Kidney tubule cell (primary cell): ENCODE data around the gene NTRK3.
"Not testable (repeated sequence)": the region's sequence is repeated elsewhere in the genome, so short reads cannot be mapped to it uniquely, and the experiment has no call there.

Experiments
- DNase-seq: peaks from one replicate; pipeline ENCODE4 v3.0.0-alpha.2; 2018; ENCODE audit warnings: low spot score

The NTRK3 gene

DNA sequence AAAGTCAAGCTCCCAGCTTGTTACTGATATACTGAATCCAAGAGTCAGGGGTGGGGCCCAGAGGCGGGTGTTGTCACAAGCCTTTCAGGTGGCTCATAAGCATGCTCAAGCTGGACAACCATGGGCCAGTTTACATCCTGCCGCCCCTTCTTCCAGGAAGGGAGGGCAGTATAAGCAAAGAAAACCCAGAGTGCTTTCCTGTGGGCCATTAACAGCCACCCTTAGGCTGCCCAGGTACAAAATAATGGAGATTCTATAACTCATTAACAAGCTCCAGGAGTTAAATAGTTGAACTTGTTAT, 183.2 kb downstream of the NTRK3 start:
- DNase-seq = peak; percentile 39

DNA sequence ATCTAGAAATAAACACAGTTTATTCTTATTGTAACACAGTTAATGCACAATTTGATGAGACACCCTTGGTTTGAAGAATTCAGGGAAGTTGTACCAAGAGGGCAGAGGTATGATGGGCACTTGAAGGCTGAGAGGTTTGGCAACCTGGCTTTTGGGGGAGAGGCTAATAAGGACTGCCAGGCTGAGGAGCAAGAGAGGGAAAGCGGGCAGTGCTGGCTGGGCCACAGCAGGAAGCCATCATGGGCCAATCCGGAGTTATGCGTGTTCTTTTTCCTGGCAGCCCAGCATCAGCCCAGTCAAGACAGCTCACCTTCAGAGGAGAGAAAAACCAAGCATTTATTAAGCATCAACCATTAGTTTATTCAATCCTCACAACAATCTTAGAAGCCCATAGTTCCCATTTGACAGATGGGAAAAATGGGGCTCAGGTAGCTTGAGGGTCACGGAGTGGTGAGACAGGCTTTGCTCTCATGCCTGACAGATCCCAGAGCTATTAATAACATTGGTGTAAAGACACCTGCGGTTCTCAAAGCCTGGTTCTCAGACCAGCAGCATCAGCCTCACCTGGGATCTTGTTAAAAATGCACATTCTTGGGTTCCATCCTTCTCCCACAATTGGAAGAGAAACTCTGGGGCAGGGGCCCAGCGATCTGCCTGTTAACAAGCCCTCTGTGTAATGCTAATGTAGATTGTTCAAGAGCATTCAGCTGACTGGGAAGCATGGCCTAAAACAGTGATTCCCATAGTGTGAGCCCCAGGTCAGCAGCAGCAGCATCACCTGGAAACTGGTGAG, 183.7 kb downstream of the NTRK3 start:
- DNase-seq = no peak

DNA sequence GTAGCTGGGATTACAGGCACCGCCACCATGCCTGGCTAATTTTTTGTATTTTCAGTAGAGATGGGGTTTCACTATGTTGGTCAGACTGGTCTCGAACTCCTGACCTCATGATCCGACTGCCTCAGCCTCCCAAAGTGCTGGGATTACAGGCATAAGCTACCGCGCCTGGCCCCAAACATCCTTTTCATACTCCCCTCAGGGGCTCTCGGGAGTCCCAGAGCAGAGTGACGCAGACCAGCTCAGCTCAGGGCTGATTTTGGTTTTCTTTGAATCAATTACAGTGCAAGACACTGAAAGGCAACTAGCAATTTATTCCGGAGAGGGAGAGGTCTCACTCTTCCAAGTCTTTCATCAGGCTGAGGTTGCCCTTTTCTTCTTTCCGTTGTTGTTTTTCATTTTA, 184.4 kb downstream of the NTRK3 start:
- DNase-seq = not testable (repeated sequence)

DNA sequence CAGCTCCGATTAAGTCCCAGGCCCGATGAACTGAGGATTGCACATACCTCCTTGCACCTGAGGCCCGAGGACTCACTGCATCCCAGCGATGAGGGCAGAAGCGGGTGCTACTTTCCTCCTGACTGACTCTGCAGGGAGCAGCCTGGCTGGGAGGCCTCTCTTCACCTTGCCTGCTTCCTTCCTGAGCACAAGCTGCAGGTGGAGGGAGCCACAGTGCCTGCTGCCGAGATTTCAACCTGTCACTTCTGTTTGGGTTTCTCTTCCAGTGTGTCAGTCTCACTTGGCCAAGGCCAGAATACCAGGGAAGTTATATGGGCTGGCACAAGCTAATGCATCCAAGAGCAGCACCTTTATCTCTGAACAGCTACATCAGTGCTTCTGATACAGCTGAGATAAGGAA, 185.4 kb downstream of the NTRK3 start:
- no peak for DNase-seq

DNA sequence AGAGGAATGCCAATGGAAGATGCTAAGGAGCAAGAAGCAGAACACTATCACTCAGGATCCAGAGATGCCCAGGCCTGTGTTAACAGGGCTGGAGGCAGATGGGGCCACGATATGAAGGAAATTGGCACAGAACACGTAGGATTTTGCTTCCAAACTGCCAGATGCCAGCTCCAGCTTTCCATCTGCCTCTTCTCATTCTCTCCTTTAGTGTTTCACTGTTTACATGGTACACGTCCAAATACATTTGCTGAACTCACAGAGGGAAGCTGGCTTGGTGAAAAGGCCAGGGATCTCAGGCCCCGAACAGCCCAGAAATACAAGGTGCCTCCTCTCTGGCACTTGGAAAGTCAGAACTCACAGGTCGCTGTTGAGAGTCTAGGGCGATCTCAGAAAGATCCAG, 187.0 kb downstream of the NTRK3 start:
- DNase-seq = no peak

DNA sequence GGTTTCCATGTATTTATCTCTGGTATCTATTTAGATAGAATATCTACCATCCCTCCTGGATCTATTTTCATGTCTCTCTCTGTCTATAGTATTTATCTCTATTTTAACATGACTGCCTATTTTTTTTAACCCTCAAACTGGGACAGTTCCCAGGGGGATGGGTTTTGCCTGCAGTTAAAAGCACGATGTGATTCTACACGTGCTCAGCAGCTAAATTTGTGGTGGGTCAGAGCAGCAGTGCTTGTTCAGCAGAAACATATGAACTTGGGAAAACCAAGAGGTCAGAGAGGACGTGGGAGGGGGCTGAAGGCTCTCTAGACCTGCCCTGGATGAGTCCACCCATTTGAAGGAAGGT, 189.2 kb downstream of the NTRK3 start:
- no peak for DNase-seq

DNA sequence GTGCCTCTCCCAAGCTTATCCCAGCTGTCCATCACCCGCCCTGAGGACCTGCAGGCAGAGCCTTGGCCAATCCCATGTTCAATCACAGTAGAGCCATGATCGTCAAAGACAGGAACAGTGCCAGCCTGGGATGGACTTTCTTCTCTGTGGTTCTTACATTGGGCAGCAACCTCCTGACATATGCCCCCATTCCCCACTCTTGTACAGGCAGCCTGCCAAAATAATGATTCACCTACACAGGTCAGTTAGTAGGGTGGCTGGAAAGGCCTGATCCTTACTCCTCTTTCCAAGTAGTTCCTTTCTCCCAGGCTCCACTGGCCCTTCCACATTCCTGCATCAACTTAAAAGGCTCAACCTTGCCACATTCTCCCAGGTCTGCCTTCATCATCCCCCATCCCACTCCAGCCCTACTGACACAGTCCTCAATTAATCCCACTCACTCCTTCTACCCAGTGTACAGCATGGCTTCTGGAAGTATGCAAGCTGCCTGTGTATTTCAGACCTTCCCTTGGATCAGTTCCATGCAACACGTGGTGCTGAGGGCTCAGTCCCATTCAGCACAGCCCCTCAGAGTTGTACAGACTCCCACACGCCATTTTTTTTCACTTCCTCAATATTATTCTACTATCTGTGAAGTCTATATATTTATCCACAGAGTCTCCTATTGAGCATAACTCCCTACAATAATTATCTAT, 189.8 kb downstream of the NTRK3 start:
- peak; percentile 19 for DNase-seq

DNA sequence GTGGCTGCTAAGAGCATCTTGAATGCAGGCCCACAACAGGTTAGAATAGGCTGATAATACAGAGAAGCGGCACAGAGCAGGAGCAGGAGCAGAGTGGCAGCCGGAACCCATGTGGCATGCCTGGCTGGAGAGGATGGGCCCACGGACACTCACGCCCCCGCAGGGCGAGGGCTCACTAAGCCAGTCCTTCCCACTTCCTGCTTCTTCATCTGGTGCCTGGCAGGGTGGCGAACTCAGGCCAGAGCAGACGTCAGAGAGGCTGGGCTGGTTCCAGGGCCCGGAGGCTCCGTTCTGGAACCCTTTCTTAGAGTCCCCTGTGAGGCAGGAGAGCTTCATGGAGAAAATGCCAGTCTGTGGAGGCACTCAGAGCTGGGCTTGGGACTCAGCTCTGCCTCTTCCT, 195.1 kb downstream of the NTRK3 start:
- no peak for DNase-seq

DNA sequence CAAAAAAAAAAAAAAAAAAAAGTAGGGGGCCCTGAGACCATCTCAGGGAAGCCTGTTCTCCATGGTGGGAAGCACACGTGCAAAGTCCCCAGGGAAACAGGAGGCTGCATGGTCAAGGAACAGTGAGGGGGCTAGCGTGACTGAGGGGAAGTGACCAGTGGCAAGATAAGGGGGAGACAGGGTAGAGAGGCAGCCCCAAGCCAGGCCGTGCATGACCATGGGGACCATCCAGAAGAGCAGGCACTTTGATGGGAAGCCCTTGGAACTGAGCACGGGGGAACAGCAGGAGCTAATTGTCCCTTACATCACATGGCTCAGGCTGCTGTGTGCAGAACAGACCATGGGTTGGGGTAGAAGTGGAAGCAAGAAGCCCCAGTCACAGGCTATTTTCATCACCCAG, 196.2 kb downstream of the NTRK3 start:
- DNase-seq = no peak

DNA sequence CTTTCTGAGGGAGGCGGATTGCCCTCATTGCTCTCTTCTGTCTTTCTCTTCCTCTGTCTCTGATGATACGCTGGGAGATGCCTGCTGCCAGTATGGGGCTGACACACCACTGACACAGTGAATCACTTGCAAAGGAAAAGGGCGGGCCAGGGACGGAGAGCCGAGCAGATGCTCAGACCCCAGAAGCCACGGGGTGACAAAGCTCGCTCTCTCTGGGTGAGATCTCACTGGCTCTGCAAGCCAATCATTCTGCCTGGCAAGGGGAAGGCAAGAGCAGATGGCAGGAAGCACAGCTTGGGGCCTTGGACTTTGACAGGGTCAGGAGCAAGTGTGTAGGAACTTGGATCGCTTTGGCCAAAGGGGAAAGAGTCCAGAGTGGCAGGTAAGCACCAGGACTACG, 198.7 kb downstream of the NTRK3 start:
- DNase-seq = no peak

DNA sequence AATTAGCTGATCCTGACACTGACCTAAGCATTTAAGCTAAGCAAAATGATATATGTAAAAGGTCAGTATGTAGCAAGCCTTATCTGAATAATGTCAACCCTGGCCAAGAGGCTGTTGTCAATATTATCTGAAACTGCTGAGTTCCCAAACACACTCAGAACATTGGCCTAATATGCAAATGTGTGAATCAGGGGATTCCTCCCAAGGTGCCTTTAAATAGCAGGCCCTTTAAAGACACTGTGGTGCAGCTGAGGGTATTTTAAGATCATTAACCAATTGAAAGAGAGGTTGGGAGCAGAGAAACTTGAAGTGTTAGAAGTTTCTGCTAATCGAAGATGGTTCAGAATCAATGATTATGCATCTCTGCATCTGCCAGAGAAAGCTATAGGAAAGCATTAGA, 207.0 kb downstream of the NTRK3 start:
- no peak for DNase-seq

DNA sequence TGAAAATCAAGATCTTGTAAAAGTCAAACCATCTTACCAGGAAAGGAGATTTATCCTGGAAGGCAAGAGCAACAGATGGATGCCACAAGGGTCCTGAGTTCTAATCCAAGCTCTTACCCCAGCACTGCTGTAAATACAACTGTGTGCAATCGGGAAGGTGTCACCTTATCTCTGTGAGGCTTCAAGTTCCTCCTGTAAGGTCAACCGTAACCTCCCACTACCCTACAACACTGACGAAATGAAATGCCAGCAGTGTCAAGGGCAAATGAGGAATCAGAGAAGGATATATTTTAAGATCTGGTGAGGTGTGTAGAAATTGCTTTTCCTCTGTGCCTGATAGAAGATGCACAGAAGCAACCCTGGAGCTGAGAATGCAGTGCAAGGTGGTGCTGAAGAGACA, 207.8 kb downstream of the NTRK3 start:
- no peak for DNase-seq

DNA sequence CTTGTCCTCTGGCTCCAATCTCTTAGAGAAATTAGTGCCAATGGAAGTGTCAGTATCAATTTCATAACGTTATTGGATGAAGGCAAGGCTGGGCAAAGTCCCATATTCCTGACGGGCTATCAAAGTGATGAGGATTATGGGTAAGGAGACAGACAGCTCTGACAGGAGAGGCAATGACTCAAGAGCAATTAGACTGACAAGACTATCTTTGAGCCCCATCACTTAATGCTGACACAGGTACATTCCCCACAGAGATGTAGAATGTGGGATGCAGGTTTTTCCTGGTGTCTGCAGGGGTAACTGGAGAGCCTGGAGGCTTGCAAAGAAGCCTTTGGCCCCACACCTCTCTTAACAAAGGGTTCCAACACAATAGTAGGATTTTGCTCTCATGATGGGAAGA, 208.3 kb downstream of the NTRK3 start:
- no peak for DNase-seq

DNA sequence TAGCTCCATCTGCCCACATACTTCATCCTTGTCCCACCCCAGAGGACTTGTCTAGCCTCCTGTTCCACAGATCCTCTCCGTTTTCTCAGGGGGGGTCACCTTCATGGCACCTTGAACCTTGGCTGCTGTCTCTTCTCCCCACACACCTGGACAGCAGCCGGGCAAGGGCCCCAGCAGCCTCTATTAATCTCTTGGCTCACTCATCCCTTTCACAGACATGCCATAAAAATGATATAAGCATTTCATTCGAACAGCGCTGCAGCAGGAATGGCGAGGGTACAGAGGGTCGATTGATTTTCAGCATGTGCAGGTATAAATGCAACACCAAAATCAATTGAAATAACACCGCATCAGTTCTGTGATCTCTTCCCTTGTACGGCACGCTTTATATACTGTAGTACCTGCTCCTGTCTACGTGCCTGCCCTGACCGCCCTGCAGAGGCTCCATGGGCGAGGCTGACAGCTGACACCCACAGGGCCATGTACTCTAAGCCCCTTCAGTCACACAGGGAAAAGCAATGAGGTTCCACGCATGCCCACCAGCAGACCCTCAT, 209.9 kb downstream of the NTRK3 start:
- DNase-seq = no peak

DNA sequence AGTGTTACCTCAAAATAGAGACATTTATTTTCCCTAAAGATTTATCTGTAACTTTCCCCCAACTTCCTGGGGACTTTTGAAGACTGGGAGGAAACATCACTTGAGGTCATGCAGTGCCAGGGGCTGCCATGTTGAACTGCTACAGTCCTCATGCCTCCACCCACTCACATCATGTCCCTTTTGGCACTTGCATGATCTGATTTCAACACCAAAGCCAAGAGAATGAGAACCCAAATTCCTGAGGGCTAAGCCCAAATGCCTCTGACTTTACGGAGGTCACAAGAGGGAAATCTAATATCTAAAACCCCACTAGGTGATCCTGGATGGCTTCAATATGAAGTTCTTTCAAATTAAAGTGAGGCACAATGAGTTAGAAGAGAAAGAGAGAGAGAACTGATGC, 213.1 kb downstream of the NTRK3 start:
- no peak for DNase-seq

DNA sequence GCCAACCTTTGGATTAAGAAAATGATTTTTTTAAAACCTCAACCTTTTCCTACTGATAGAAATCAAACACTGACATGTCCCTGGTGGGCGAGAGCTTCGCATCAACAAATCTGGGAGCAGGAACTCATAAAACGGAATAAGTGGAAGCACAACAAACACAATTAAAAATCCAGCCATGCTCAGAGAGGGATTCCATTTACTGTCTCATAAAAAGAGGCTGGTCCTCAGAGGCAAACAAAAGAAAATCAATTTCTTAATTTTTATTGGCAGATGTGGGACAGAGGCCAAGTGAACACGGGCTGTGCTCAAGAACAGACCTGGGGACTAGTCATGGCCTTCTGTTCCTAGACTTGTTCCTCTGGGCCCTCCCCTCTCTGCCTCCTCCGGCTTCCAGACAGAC, 214.5 kb downstream of the NTRK3 start:
- DNase-seq = no peak

DNA sequence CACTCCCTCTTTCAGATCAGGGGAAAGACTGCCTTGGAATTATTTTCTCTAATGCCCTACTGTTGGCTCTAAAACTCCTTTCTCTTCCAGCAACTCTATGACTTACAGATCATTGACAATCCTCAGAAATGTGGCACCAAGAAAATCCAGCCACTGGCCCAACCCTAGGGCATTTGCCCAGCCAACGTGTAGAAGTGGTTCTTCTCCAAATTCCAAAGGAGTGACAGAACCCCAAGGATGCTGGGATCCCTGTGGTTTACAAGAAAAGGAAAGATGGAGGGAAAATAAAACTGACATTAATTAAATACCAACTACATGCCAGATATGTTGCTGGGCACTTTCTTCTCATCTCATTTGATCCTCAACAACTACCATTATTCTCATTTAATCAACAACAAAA, 216.0 kb downstream of the NTRK3 start:
- no peak for DNase-seq

DNA sequence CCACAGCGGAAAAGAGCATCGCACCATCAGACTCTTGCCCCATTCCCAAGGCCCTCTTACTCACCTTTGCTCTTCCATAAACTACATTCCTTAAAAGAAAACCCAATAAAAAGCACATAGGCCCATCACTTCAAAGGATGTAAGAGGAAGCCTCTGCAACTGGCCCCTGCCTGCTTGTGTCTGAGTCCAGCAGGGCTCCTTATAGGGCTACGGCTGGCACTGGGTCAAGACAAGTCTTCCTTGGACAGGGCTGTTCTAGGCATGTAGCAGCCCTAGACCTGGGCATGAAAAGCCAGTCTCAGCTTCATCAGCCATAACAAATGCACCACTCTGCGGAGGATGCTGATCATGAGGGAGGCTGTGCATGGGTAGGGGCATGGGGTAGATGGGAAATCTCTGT, 218.3 kb downstream of the NTRK3 start:
- DNase-seq = no peak

DNA sequence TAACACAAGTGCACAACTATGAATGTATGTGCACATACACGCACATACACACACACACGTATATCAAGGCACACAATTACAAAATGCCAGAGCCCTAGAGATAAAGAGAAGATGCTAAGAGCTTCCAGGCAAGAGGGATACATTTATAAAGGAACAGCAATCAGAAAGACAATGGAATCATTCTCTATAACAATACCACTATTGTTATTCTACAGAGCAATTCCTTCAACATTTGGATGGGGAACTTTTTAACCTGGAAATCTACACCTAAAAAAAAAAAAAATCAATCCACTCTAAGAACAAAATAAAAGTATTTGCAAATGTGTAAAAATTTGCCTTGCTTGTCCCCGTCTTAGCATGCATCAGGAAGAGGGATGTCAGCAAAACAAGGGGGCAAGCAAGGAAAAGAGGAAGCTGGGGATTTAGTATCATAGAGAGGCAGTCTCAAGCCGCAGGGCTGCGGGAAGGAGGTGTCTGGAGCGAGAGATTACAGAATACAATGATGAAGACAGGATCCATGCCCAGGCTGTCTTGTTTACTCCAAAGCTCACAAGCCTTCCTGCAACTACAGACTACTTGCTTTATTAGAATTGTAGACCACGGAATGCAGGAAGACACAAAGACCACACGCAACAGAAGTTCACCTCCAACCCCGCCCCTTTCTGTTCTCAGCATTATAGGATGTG, 220.2 kb downstream of the NTRK3 start:
- no peak for DNase-seq

DNA sequence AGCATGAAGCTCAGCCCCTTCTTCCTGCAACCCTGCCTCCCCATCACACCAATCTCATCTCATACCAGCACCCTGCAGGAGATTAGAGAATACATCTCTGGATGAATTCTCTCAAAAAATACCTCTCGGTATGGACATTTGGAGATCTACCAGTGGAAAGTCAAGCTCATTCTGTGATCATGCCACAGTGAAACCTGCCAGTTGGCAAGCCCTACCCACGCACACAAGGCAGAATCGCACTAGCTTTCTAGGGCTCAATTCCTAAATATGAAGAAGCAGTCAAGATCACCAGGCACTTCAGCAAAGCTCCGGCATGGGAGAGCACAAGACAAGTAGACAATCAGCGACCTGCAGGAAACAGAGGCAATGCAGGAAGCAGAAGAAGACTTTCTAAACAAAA, 221.2 kb downstream of the NTRK3 start:
- DNase-seq = no peak

DNA sequence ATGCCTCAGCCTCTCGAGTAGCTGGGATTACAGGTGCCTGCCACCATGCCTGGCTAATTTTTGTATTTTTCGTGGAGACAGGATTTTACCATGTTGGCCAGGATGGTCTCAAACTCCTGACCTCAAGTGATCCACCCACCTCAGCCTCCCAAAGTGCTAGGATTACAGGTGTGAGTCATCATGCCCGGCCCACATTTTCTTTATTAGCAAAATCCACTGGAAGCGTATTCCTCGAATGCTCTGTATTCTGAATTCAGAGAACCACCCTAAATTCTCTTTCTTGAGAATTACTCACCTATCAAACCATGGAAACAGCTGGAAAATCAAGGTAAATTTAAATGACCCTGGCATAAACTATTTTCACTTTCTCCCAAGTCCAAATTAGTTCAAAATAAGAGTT, 223.1 kb downstream of the NTRK3 start:
- DNase-seq = not testable (repeated sequence)

DNA sequence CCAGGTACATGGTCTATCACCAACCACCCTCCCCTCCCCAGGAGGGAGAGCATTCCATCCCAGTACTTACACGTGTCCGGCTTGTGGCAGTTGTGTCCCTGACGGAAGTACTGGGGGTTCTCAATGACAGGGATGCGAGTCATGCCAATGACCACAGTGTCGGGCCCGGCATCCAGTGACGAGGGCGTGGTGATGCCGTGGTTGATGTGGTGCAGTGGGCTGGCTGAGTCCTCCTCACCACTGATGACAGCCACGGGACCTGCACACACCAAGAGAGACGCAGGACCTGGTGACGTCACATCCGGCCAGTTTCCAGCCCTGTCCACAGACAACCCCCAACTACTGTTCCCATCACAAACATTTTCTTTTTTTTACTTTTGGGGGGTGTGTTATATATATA, 223.8 kb downstream of the NTRK3 start:
- DNase-seq = peak; percentile 1

DNA sequence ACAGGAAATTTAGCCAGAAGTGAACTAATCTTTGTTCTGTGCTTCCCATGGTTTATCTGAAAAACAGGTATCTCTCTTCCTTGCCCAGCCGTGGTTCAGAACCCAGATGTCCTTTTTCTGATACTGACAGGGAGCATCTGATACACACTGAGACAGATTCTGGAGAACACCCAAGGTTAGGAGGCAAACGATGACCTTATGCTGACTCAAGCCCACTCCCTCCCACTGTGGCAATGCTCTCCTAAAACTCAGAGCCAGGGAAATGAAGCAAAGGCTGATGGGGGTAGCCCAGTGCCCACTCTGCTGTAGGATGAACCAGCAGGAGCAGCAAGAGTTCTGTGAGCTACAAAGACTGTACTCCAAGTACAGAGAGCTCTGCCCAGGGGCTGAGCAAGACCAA, 225.1 kb downstream of the NTRK3 start:
- no peak for DNase-seq
